GM18858 (cell line): Measurements from ENCODE around the gene WFDC6.

Experiments used
- ATAC-seq: cut with Tn5 transposase; IDR thresholded peaks from one replicate; pipeline ENCODE4 v1.9.1; 2021; ENCODE audit not compliant: unreplicated experiment

Gene WFDC6

DNA sequence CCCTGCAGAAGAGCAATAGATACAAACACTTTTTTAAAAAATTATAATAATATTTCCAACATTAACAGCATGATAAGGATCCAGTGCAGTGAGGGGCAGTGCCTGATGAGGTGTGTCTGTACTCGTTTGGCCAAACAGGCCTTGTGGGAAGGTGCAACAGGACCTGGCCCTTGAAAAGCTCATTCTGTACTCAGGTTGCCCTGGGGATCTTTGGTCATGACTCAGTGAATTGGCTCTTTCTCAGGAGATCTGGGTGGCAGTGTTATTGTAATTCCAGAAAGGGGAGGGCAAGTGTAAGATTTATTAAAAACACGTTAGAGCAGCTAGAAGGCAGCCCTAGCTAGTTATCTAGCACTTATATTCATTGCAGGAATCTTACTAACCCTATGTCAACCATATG, 21.0 kb downstream of the WFDC6 start:
- no peak for ATAC-seq

DNA sequence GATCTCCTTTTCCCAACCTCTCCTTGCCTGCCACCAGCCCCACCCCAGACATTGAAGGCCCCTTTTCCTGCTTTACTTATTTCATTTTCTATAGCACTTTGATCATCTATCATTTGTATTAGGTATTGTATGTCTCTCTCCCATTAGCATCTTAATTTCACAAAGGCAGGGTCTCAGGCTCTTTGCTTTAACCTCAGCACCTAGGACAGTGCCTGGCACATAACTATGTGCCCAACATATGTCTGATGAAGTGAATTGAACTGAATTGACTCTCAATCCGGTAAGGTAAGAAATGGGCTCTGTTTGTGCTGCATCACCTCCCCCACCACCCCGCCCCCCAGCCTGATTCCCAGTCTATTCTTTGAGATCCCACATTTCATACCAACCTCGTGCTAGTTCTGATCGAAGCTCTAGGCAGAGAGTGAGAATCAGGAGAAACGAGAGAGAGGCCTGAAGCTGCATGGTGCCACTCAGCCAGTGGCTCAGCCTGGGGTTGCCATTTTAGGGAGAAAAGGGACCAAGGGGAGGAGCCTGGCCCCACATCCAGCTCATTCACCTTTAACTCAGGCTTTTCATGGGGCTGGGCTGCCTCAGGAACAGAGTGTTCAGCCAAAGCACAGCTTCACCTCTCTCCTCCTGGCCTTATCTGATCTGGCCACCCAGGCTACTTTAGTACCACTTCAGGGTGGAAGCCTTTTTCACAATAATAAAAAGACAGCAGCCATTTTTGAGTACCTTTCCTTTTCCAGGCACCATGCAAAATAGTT, 24.0 kb downstream of the WFDC6 start, which contains the start of gene SPINT3:
Gene SPINT3, minus strand, starts transcription at position 476 of the 767 bp plus-strand sequence. Its CDS starts 14 bp downstream, at position 462.
- ATAC-seq: no peak

DNA sequence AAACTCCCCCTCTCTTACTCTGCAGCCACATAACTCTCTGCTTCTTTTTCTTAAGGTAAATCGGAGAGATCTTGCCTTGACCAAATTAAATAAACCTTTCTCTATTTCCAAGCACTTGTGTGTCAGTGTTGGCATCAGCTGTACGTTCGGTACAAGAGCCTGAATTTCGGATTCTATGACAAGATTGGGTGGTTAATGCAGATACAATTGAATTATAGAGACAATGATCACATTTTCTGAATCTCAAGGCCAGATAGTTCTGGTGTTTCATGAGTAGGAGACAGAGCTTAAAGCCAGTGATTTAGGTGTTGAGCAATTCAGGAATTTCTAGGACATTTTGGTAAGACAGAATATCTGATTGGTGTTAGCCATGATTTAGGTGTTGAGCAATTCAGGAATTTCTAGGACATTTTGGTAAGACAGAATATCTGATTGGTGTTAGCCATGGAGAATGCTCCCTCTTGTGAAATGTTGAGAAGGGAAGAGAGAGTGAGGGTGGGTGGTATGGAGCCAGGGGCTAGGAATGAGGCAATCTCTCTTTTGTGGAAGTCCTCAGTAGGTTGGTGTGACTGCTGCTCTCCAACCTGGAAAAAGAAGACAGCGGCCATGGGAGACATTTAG, 28.9 kb downstream of the WFDC6 start:
- no peak for ATAC-seq

DNA sequence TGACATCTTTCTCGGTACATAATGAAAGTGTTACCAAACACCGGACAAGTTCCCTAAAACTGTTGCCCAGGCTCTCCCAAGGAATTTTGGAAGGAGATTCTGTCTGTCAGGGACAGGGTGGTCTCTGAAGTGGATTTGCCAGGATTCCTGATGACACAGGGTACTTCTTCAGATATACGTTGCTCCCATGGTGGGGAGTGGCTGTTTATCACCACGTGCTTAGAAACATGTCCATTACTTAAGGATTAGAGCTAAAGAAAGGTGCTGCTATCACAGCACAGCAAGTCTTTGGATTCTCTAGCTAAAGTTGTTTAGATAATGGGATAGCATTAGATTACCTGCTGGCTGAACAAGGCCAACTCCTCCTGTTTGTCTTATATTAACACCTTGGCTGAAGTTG, 30.2 kb downstream of the WFDC6 start:
- ATAC-seq: no peak

DNA sequence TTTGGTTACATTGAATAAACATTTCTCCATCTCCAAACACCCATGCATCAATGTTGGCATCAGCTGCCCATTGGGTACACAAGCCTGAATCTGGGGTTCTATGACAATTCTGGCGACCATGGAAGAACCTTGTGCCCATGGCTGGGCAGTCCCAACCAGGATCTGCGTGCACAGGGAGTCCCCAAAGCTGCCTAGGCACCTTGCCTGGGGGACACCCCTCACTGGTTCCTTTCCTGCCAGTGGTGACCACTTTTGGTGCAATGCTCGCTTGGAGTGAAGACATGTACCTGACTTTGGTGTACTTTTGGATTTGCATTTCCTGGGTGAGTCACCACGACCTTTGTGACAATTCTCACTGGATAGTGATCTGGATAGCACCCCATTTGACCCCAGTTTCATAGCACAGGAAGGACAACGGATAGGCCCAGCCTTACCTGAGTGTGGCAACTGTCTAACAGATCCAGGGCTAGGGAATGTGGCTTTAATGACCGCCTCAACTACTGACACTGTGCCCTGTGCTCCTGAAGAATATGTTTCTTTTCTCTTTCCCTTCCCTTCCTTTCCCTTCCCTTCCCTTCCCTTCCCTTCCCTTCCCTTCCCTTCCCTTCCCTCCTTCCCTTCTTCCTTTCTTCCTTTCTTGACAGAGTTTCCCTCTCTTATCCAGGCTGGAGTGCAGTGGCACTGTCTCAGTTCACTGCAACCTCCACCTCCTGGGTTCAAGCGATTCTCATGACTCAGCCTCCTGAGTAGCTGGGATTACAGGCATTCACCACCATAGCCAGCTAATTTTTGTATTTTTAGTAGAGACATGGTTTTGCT, 31.0 kb downstream of the WFDC6 start:
- ATAC-seq: no peak

DNA sequence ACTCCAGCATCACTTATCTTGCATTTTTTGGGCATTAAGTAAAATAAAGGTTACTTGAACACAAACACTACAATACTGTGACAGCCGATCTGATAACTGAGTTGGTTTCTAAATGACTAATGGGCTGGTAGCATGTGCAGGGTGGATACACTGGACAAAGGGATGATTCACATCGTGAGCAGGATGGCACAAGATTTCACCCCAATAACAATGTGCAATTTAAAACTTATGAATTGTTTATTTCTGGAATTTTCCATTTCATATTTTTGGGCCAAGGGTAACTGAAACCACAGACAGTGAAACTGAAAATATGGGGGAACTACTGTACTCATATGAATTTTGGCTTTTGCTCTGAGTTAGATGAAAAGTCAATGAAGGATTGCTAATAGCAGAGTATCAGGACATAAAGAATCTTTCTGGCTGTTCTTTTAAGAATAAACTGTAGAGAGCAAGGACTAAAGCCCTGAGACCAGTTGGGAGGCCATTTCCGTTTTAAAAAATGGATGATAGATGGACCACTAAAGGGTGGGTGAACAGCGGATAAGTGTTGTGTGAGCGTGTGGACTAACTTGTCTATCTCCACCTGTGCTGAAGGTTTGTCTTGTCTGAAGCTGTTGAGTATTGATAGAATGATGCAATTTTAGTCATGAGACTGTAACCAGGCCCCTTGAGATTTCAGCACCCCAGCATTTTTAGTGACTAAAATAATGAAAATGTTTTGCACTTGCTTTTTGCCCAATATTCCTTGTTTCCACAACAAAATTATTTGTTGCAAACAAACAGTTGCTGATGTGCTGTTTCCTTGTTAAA, 32.1 kb downstream of the WFDC6 start:
- no peak for ATAC-seq

DNA sequence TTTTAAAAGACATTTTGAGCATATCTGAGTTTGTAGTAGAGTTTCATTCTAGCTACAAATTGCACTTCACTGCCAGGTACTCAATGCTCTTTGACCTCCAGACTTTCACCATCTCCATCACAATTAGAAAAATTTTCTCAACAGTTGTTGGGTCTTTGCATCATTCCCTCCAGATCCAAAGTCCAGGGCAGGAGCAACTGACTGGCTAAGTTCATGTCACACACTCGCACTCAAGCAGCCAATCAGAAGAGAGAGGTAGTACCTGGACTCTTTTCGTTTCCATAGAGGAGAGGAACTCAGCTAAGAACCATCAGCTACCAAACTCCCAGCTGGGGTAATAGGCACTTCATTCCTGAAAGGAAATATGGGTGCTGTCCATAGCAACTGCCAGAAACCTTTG, 32.9 kb downstream of the WFDC6 start:
- no peak for ATAC-seq

DNA sequence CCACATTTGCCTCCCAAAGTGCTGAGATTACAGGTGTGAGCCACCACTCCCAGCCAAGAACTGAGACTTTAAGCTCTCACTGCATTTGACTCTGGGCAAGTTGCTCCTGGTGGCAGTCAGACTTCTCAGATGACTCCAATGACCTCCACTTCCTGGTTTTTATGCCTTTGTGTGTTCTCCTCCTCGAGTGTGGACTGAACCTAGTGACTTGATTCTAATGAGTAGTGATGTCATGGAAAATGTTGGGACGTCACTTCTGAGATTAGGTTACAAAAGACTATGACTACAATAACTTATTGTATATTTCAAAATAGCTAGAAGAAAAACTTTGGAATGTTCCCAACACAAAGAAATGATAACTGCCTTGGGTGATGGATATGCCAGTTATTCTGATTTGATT, 35.9 kb downstream of the WFDC6 start:
- ATAC-seq: no peak

DNA sequence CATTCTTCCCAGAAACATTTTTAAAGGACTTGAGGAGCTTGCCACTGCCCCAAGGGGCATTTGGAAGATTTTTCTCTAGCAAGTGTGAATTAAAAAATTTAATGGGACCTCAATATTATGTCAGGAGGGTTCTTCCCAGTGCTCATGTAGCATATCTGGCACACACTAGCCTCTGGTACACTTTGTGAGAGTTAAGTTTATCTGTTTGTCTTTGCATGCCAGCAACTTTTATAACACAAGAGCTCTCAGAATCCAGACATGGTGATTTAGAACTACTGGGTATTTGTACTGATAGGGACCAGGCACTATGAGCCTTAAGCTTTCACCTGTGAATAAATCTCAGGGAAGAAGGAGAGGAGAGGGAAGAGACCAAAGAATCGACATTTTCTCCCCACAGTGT, 36.7 kb downstream of the WFDC6 start:
- no peak for ATAC-seq

DNA sequence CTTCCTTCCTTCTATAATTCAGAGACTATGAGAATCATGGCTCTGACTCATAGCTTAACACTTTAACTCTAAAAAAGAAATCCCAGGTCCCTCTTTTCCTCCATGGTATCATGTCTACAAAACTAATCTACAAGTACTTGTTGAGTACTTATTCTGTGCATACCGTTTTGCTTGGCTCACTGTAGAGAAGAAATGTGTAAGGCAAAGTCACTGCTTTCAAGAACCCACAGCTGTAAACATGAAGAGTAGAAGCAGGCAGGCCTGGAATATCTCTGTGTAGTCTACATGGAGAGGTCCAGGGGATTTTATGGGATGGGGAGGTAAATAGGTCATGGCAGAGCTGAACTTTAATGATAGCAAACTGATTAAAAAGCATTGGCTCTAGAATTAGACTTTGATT, 37.7 kb downstream of the WFDC6 start:
- no peak for ATAC-seq

DNA sequence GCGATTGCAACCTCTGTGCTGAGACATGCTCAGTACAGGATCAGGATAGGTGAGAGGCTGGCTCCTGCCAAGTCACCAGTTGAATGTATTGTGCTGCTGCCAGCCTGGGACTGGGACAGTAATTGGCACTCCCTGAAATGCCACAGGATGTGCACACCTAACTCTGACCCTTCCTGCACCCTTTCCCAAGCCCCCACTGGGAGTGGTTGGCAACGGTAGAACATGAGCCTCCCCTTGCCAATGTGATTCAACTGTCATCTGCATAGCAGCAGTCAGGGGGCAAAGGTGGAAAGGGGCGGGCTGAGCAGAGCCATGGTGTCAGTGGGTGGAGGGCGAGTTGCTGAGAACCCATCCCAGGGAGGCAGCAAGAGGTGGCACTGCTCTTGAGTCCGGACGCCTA, 39.3 kb downstream of the WFDC6 start:
- no peak for ATAC-seq

DNA sequence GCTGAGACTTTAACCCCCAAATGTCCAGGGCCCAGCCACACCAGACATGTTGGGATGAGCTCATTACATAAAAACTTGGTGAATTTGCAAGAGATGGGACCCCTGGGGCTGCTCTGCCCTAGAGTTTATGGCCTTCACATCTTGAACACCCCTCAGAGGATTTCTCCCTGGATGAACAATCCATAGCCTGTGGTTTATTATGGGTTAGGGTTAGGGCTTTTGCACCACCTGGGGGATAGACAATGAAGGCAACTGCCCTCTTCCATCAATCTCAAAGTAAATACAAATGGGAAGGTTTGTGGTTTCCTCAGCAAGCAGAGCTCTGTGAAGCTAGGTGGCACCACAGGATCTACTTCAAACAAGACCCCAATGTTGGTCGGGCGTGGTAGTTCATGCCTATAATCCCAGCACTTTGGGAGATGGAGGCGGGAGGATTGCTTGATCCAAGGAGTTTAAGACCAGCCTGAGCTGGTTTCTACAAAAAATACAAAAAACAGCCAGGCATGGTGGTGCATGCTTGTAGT, 41.2 kb downstream of the WFDC6 start:
- ATAC-seq: no peak

DNA sequence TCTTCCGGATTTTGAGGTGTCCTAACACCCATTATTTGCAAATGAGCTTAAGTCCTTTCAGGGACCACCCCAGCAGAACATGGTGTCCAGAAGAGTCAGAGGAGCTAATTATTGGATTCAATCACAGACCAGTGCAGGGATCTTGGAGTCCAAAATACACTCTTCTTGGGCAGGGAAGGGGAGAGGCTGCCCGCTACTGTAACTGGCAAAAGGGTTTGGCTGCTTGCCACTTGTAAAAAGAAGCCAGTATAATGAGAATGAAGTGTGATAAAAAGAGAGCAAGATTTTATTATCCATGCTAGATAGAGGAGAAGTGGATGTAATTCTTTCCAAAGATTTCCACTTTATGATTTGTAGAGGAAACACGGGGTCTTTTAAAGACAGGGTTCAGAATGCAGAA, 43.1 kb downstream of the WFDC6 start:
- ATAC-seq: no peak

DNA sequence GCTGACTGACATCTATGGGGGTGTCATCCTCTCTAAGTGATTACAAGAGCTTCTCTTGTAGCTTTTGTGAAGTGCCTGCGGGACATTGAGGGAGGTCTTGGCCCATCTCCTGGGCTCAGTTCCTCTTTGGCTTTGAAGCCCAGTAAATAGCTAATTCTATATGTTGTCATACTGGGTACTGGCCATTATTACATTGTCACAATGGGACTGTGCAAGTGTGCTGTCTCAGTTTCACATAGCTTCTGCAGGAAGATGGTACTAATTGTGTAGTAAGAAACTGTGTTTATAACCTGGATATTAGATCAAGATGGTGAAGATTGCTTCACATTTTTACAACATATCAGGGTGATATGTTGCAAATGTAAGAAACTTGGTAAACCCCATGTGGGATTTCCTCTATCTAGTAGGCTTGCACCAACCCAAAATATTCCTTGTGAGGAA, 43.8 kb downstream of the WFDC6 start:
- no peak for ATAC-seq

DNA sequence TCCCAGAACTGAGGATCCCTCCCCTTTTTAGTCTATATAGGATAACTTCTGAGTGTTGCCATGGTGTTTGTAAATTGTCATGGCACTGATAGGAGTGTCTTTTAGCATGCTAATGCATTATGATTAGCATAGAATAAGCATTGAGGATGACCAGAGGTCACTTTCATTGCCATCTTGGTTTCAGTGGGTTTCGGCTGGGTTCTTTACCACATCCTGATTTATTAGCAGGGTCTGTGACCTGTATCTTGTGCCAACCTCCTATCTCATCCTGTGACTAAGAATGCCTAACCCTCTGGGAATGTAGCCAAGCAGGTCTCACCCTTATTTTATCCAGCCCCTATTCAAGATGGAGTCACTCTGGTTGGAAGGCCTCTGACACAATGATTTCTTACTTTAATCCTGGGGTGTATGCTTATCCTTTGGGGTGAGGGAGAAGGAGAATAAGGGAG, 50.2 kb downstream of the WFDC6 start:
- no peak for ATAC-seq

DNA sequence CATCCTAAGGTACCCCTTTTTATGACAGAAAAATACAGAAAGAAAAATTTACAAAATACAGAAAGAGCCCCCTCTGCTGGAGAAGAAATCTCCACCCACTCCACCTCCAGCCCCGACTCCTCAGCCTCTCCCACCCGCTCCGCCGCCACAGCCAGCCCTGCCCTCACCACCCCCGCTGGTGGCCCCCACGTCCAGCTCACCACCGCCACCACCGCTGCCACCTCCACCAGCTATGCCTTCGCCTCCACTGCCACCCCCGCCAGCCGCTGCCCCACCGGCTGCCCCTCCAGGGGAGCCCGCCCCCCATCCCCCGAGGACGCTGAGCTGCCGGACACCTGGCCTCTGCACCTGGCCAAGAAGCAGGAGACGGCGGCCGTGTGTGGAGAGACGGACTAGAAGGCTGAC, 52.0 kb downstream of the WFDC6 start:
- ATAC-seq: no peak

DNA sequence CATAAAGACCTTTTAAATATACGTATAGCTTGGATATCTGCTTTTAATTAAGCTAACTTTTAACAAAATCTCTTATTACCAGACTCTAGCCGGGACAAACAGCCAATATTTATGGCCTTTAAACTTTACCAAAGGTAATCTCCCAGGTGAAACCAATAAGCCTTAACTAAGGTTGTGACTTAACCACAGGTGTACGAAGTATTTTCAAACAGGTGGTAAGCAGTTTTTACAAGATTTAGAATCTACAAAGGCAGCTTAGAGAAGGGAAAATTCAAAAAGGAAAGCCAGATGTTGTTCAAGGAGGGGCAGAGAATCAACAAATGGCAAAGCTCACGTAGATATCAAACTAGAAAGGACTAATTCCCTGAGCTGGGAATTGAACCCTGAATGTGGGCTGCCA, 53.9 kb downstream of the WFDC6 start:
- no peak for ATAC-seq

DNA sequence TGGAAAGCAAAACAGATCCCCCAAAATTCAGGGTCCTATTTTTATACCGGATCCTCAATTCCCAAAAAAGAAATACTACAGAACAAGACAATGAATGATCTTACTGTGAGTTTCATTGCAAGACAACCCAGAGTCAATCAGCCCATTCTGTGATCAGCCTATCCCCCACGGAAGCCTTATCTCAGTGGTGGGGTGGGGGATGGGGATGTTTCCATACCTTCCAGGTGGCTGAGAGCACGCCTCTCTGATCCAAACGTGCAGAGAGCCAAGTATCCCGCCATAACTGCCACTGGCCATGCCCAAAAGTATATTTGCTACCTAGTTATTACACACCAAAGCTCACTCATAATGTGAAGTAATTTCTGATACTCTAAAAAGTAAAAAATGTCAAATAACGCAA, 54.6 kb downstream of the WFDC6 start:
- no peak for ATAC-seq
